Measurements from ENCODE around the gene OSM.

- no peak for TF ChIP-seq CTCF (IDR thresholded peaks at IDR 0.05)
- TF ChIP-seq POLR2A (IDR thresholded peaks at IDR 0.05) = no peak
Observed at GRCh38 chr22:30217698-30218560, 48.7 kb downstream of the OSM start.
